ENCODE data around the gene PHOSPHO1. TPM values are rescaled to one million over a fixed set of nuclear protein-coding genes. Genes with fewer than 3 reads are reported as not detected.
"Not testable (repeated sequence)": the region's sequence is repeated elsewhere in the genome, so short reads cannot be mapped to it uniquely, and the experiment has no call there.

The PHOSPHO1 gene
- polyA plus RNA-seq, 2 of the 4 experiments (the other 2 are of a cell fraction), result 0.32 to 1.6 TPM

DNA sequence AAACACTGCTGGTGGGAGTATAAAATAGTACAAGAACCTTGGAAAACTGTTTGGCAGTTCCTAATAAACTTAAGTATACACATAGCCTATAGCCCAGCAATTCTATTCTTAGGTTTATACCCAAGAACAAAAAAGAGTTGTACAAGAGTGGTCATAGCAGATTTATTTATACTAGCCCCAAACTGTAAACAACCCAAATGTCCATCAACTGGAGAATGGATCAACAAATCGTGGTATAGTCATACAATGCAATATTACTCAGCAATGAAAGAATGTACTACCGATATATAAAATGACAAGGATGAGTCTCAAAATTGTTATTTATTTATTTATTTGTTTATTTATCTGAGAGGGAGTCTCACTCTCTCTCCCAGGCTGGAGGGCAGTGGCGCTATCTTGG is 43.3 kb downstream of the PHOSPHO1 start:
- FAIRE-seq, result no peak
- peaks cover 7% of the 10 kb centered on the region for H3K4me1 ChIP-seq

DNA sequence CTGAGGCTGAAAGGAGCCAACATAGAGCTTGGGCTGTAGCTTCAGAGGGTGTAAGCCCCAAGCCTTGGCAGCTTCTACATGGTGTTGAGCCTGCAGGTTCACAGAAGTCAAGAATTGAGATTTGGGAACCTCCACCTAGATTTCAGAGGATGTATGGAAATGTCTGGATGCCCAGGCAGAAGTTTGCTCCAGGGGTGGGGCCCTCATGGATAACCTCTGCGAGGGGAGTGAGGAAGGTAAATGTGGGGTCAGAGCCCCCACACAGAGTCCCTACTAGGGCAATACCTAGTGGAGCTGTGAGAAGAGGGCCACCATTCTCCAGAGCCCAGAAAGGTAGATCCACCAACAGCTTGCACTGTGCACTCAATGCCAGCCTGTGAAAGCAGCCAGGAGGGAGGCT is 45.2 kb downstream of the PHOSPHO1 start:
- FAIRE-seq, result not testable (repeated sequence)

More for the DNA sequence above, 43.3 kb downstream of the PHOSPHO1 start:
- no peak for TF ChIP-seq ZC3H11A (IDR thresholded peaks at IDR 0.05)
- no peak for TF ChIP-seq ESRRA (IDR thresholded peaks at IDR 0.05; ENCODE audit: borderline replicate concordance, low read length)
- TF ChIP-seq, protein P1, sequence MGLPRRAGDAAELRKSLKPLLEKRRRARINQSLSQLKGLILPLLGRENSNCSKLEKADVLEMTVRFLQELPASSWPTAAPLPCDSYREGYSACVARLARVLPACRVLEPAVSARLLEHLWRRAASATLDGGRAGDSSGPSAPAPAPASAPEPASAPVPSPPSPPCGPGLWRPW (IDR thresholded peaks at IDR 0.05), result no peak
- no peak for TF ChIP-seq FOXS1 (CRISPR knock-in tag; IDR thresholded peaks at IDR 0.05)
- TF ChIP-seq CHD4 (IDR thresholded peaks at IDR 0.05; ENCODE audit: borderline replicate concordance), result no peak
- TF ChIP-seq MAFK (IDR thresholded peaks at IDR 0.05; ENCODE audit: partially characterized antibody), result no peak
- TF ChIP-seq PHF8 (IDR thresholded peaks at IDR 0.05; ENCODE audit: borderline replicate concordance, low read depth), result no peak
- TF ChIP-seq ZNF302 (CRISPR knock-in tag; IDR thresholded peaks at IDR 0.05), result no peak
- no peak for TF ChIP-seq TP53 (CRISPR knock-in tag; IDR thresholded peaks at IDR 0.05)
- TF ChIP-seq, protein P2, sequence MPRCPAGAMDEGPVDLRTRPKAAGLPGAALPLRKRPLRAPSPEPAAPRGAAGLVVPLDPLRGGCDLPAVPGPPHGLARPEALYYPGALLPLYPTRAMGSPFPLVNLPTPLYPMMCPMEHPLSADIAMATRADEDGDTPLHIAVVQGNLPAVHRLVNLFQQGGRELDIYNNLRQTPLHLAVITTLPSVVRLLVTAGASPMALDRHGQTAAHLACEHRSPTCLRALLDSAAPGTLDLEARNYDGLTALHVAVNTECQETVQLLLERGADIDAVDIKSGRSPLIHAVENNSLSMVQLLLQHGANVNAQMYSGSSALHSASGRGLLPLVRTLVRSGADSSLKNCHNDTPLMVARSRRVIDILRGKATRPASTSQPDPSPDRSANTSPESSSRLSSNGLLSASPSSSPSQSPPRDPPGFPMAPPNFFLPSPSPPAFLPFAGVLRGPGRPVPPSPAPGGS (IDR thresholded peaks at IDR 0.05), result no peak
- TF ChIP-seq BHLHE40 (IDR thresholded peaks at IDR 0.05; ENCODE audit: low read depth, low read length), result no peak
- DNase-seq (ENCODE audit: low read depth in 1 of 2, low spot score in 1 of 2), result no peak
- POLR2A ChIA-PET, result no interaction called here
- H3K9me3 ChIP-seq, result peaks cover 13% of the 10 kb centered on the region
- no peak overlapping the region for H3K4me2 ChIP-seq
- H3K4me3 ChIP-seq, result no peak overlapping the region
- no peak for ATAC-seq
- CTCF ChIA-PET, result interaction anchor here (0.7 to 2.1 kb wide), 2 partner anchors 35 to 40 kb away, joined by 3 to 7 read pairs; no protein-coding TSS in a partner anchor
- 70% methylated on average over 3 of the region's 3 CpGs for WGBS (ENCODE audit: missing lambda C conversion rate)
- H3K27ac ChIP-seq, result no peak overlapping the region

DNA sequence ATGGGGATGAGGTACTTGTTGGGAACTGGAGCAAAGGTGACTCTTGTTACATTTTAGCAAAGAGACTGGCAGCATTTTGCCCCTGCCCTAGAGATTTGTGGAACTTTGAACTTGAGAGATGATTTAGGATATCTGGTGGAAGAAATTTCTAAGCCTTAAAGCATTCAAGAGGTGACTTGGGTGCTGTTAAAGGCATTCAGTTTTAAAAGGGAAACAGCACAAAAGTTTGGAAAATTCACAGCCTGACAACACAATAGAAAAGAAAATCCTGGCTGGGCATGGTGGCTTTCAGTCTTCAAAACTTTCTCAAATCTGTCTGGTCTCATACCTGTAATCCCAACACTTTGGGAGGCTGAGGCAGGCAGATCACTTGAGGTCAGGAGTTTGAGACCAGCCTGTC is 46.1 kb downstream of the PHOSPHO1 start:
- H3K27ac ChIP-seq; DNase-seq (ENCODE audit: low read depth in 1 of 2, low spot score in 1 of 2); ATAC-seq; H3K4me3 ChIP-seq; H3K4me1 ChIP-seq; H3K4me2 ChIP-seq; FAIRE-seq: not testable (repeated sequence)
- POLR2A ChIA-PET, result interaction anchor here (0.7 kb wide), 1 partner anchor 23 kb away, joined by 3 read pairs; no protein-coding TSS in a partner anchor
- H3K9me3 ChIP-seq, result peaks cover 13% of the 10 kb centered on the region
- CTCF ChIA-PET, result interaction anchor here (5.7 kb wide), 1 partner anchor 6 kb away, joined by 55 read pairs; no protein-coding TSS in a partner anchor

More for the DNA sequence above, 45.2 kb downstream of the PHOSPHO1 start:
- CTCF ChIA-PET, result interaction anchor here (1.3 kb wide), 1 partner anchor 38 kb away, joined by 3 read pairs; no protein-coding TSS in a partner anchor
- H3K9me3 ChIP-seq, result peaks cover 13% of the 10 kb centered on the region
- TF ChIP-seq ZFP36 (IDR thresholded peaks at IDR 0.05; ENCODE audit: borderline replicate concordance, partially characterized antibody), result peak; percentile 27
- not testable (repeated sequence) for DNase-seq (ENCODE audit: low read depth in 1 of 2, low spot score in 1 of 2); H3K4me2 ChIP-seq; H3K4me3 ChIP-seq; H3K27ac ChIP-seq; H3K4me1 ChIP-seq; ATAC-seq
- POLR2A ChIA-PET, result interaction anchor here (0.7 kb wide), 1 partner anchor 22 kb away, joined by 3 read pairs; no protein-coding TSS in a partner anchor
- WGBS (ENCODE audit: missing lambda C conversion rate), result 71% methylated on average over 1 of the region's 1 CpG

DNA sequence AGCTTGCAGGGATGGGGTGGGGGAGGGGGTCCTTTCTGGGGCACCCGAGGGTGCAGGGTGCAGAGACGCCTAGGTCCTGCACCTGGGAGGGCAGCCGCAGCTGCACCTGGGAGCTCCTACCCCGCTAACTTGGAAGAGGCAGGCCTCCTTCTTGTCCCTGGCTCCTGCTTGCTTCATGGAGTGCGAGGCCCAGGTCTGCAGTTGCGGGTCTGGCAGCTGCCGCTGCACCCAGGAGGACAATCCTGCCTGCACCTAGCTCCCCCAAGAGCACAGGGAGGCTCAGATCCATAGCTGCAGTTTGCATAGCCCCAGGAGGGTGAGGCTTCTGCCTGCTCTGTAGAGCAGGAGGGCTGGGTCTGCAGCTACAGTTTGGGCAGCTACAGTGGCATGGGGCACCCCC is 46.8 kb downstream of the PHOSPHO1 start:
- WGBS (ENCODE audit: missing lambda C conversion rate), result 54% methylated on average over 7 of the region's 7 CpGs
- TF ChIP-seq, protein P3, sequence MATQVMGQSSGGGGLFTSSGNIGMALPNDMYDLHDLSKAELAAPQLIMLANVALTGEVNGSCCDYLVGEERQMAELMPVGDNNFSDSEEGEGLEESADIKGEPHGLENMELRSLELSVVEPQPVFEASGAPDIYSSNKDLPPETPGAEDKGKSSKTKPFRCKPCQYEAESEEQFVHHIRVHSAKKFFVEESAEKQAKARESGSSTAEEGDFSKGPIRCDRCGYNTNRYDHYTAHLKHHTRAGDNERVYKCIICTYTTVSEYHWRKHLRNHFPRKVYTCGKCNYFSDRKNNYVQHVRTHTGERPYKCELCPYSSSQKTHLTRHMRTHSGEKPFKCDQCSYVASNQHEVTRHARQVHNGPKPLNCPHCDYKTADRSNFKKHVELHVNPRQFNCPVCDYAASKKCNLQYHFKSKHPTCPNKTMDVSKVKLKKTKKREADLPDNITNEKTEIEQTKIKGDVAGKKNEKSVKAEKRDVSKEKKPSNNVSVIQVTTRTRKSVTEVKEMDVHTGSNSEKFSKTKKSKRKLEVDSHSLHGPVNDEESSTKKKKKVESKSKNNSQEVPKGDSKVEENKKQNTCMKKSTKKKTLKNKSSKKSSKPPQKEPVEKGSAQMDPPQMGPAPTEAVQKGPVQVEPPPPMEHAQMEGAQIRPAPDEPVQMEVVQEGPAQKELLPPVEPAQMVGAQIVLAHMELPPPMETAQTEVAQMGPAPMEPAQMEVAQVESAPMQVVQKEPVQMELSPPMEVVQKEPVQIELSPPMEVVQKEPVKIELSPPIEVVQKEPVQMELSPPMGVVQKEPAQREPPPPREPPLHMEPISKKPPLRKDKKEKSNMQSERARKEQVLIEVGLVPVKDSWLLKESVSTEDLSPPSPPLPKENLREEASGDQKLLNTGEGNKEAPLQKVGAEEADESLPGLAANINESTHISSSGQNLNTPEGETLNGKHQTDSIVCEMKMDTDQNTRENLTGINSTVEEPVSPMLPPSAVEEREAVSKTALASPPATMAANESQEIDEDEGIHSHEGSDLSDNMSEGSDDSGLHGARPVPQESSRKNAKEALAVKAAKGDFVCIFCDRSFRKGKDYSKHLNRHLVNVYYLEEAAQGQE (IDR thresholded peaks at IDR 0.05), result no peak
- TF ChIP-seq SMC3 (IDR thresholded peaks at IDR 0.05) (no peak), HEYL (CRISPR knock-in tag; IDR thresholded peaks at IDR 0.05) (no peak), RARB (CRISPR knock-in tag; IDR thresholded peaks at IDR 0.05) (no peak), CBX8 (IDR thresholded peaks at IDR 0.05) (no peak), RNF2 (IDR thresholded peaks at IDR 0.05; ENCODE audit: borderline replicate concordance, low read depth) (no peak), BHLHE40 (IDR thresholded peaks at IDR 0.05; ENCODE audit: low read depth, low read length) (no peak), CBX2 (IDR thresholded peaks at IDR 0.05; ENCODE audit: borderline replicate concordance, low read depth) (no peak)
- no peaks in the 10 kb centered on the region for H3K4me1 ChIP-seq
- no peak overlapping the region for H3K4me2 ChIP-seq
- H3K4me3 ChIP-seq, result no peak overlapping the region
- peaks cover 13% of the 10 kb centered on the region for H3K9me3 ChIP-seq
- ChIA-PET POLR2A (interaction anchor here (1.4 kb wide), 1 partner anchor 9 kb away, joined by 3 read pairs; no protein-coding TSS in a partner anchor), CTCF (interaction anchor here (0.5 to 5.7 kb wide), 4 partner anchors 7 to 127 kb away, joined by 3 to 55 read pairs (median 5); no protein-coding TSS in a partner anchor)
- FAIRE-seq, result no peak
- no peak for DNase-seq (ENCODE audit: low read depth in 1 of 2, low spot score in 1 of 2)
- ATAC-seq, result no peak
- H3K27ac ChIP-seq, result no peak overlapping the region
